ENCODE results near the gene DOCK1.

The DOCK1 gene

GRCh38 chr10:127088908-127089307 lies 183.7 kb downstream of the DOCK1 start:
- no peak for DNase-seq (ENCODE audit: low spot score)

- DNase-seq (ENCODE audit: low spot score), result no peak
Observed at GRCh38 chr10:127089446-127089845, 184.2 kb downstream of the DOCK1 start.

GRCh38 chr10:127090138-127090537 lies 184.9 kb downstream of the DOCK1 start:
- DNase-seq (ENCODE audit: low spot score), result no peak

GRCh38 chr10:127091354-127091753 lies 186.1 kb downstream of the DOCK1 start:
- no peak for DNase-seq (ENCODE audit: low spot score)

GRCh38 chr10:127092916-127093315 lies 187.7 kb downstream of the DOCK1 start:
- DNase-seq (ENCODE audit: low spot score), result no peak

GRCh38 chr10:127094984-127095383 lies 189.8 kb downstream of the DOCK1 start:
- DNase-seq (ENCODE audit: low spot score), result no peak

- DNase-seq (ENCODE audit: low spot score), result no peak
Observed at GRCh38 chr10:127100983-127101615, 195.9 kb downstream of the DOCK1 start.

- no peak for DNase-seq (ENCODE audit: low spot score)
Observed at GRCh38 chr10:127102176-127102575, 196.9 kb downstream of the DOCK1 start.

GRCh38 chr10:127115100-127115499 lies 209.9 kb downstream of the DOCK1 start:
- DNase-seq (ENCODE audit: low spot score), result no peak

GRCh38 chr10:127117125-127117524 lies 211.9 kb downstream of the DOCK1 start:
- DNase-seq (ENCODE audit: low spot score), result peak; percentile 59

- no peak for DNase-seq (ENCODE audit: low spot score)
Observed at GRCh38 chr10:127118034-127118433, 212.8 kb downstream of the DOCK1 start.

GRCh38 chr10:127119936-127120335 lies 214.7 kb downstream of the DOCK1 start:
- no peak for DNase-seq (ENCODE audit: low spot score)

- DNase-seq (ENCODE audit: low spot score), result no peak
Observed at GRCh38 chr10:127122831-127123230, 217.6 kb downstream of the DOCK1 start.

- no peak for DNase-seq (ENCODE audit: low spot score)
Observed at GRCh38 chr10:127123626-127124025, 218.4 kb downstream of the DOCK1 start.

- DNase-seq (ENCODE audit: low spot score), result no peak
Observed at GRCh38 chr10:127125331-127125730, 220.1 kb downstream of the DOCK1 start.

GRCh38 chr10:127127822-127128221 lies 222.6 kb downstream of the DOCK1 start:
- no peak for DNase-seq (ENCODE audit: low spot score)

GRCh38 chr10:127129104-127129503 lies 223.9 kb downstream of the DOCK1 start:
- no peak for DNase-seq (ENCODE audit: low spot score)

GRCh38 chr10:127132451-127132850 lies 227.2 kb downstream of the DOCK1 start:
- DNase-seq (ENCODE audit: low spot score), result no peak

GRCh38 chr10:127133225-127133624 lies 228.0 kb downstream of the DOCK1 start:
- DNase-seq (ENCODE audit: low spot score), result no peak

GRCh38 chr10:127133672-127134500 lies 228.7 kb downstream of the DOCK1 start:
- no peak for DNase-seq (ENCODE audit: low spot score)

GRCh38 chr10:127135844-127136577 lies 230.8 kb downstream of the DOCK1 start:
- DNase-seq (ENCODE audit: low spot score), result no peak

- no peak for DNase-seq (ENCODE audit: low spot score)
Observed at GRCh38 chr10:127137391-127137790, 232.2 kb downstream of the DOCK1 start.

GRCh38 chr10:127142136-127142535 lies 236.9 kb downstream of the DOCK1 start:
- DNase-seq (ENCODE audit: low spot score), result no peak
